ENCODE measurements around the gene NDP.

GRCh38 chrX:43985511-43985910, 12.3 kb upstream of the NDP start:
- no peak for TF ChIP-seq GATA3 (IDR thresholded peaks at IDR 0.05; ENCODE audit: low read depth, low read length)
- TF ChIP-seq GATA2 (IDR thresholded peaks at IDR 0.05; ENCODE audit: low read depth, low read length) = no peak

Measured in SH-SY5Y (cell line).